ENCODE data around the gene RNF212B.

Gene RNF212B

GRCh38 chr14:23321572-23322547, 84.1 kb downstream of the RNF212B start:
- DNase-seq = no peak

Data from COR-L47 (cell line).